Endometrium (tissue), 2 donors: ENCODE results near the gene TUBGCP6.

Experiments
- FAIRE-seq: peaks from 2 replicates; lab custom pipeline; 2012; peaks lifted over from hg19 to GRCh38; lab: Jason Lieb, UNC
- donor health status: control.
- donor health status: control.

TUBGCP6 gene

DNA sequence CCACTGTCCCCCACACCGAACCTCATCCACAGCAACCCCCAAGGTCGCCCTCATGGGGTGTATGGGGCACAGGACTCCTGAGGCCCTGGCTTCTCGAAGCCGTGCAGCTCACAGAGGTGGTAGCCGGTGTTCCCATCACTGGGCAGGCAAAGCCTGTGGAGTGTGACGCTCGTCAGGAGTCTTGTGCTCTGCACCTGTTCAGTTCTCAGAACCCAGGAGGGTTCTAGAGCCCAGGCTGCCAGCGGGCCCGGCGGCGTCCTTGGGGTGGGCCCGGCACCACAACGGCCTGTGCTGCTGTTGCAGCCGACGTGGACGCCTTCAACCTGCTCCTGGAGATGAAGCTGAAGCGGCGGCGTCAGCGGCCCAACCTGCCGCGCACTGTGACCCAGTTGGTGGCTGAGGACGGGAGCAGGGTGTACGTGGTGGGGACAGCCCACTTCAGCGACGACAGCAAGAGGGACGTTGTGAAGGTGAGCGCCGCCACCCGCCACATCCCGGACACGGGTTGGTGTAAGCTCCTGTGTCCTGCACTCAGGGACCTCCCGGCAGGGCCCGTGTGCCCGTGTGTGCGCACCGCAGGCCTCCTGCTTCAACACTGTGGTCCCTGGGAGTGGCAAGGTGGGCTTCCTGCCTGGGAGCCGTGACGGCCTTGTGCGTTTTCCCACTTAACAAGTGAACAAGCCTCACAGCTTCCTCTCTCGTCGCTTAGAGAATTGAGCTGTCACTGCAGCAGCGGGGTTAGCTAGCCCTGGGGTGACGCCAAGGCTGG lies 50.6 kb downstream of the TUBGCP6 start:
- no peak for FAIRE-seq

- FAIRE-seq: no peak
These were observed 51.2 kb downstream of the TUBGCP6 start for GRCh38 chr22:50193621-50194020.

GRCh38 chr22:50192436-50193204 lies 52.2 kb downstream of the TUBGCP6 start:
- FAIRE-seq: no peak

GRCh38 chr22:50190941-50191741 lies 53.7 kb downstream of the TUBGCP6 start:
- FAIRE-seq: no peak

DNA sequence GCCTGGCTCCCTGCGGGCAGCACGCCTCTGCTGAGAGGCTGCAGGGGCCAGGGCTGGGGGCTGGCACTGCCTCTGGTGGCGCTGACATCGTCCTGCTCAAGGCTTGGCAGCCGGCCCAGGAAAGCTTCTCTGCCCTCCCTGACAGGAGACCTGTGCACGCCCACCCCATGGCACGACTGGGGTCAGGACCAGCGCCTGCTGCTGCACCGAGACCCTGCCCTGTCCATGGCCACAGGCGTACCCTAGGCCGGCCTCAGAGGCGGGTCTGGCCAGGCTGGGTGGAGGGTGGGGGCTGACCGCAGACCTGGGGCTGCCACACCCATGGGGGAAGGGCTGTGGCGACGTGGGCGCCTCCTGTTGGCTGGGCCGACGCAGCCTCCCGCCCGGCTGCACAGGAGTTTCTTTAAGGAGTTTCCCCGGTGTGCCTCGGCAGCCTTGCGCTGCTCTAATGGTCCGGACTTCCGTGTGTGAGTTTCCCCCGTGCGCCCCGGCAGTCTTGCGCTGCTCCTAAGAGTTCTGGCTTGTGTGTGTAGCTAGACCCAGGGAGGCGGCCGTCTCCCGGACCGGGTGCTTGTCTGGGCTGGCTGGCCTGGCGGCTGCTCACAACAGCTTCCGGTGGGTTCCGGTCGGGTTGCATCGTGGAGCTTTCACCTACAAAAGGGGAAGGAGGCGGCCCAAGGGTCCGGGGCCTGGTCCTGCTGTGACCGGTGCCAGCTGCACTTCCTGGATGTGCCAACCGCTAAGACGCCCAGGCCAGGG lies 54.5 kb downstream of the TUBGCP6 start:
- no peak for FAIRE-seq

GRCh38 chr22:50189849-50190181 lies 55.0 kb downstream of the TUBGCP6 start:
- no peak for FAIRE-seq

DNA sequence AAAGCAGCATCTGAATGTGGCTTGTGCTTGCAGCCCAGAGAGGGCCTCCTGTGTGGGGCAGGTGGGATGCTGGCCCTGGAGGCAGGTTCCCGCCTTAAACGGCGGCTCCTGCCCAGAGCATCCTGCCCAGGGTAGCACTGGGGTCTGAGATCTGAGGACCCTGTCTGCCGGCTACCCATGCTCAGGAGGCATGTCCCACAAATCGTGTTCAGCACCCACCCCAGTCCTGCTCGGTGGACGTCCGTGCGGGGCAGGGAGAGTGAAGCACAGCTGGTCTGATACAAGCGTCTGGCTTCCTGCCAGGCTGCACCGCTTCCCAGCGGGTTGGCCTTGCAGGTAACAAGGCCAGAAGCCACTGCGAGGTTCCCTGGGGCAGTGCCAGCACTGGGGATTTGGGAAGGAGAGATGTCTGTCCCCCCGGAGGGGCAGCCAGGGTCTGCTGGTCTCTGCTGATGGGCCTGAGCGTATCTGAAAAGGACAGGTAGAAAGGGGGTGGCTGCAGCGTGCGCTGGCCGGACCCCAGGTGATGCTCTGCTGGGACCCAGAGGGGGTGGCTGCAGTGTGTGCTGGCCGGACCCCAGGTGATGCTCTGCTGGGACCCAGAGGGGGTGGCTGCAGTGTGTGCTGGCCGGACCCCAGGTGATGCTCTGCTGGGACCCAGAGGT lies 55.5 kb downstream of the TUBGCP6 start:
- FAIRE-seq: no peak

DNA sequence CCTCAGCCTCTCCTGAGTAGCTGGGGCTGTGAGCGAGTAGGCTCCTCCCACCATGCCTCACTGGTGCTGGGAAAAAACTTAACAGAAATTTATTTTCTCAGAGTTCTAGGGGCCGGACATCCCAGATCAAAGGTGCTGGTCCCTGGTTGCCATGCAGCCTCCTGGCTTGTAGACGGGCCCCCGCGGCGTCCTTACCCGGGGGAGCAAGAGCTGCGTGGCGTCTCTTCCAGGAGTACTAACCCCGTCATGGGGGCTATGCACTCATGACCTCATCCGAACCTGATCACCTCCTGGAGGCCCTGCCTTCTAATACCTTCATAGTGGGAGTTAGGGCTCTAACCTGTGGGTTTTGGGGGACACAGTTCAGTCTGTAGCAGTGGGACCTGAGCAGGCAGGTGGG lies 56.5 kb downstream of the TUBGCP6 start:
- FAIRE-seq: no peak

DNA sequence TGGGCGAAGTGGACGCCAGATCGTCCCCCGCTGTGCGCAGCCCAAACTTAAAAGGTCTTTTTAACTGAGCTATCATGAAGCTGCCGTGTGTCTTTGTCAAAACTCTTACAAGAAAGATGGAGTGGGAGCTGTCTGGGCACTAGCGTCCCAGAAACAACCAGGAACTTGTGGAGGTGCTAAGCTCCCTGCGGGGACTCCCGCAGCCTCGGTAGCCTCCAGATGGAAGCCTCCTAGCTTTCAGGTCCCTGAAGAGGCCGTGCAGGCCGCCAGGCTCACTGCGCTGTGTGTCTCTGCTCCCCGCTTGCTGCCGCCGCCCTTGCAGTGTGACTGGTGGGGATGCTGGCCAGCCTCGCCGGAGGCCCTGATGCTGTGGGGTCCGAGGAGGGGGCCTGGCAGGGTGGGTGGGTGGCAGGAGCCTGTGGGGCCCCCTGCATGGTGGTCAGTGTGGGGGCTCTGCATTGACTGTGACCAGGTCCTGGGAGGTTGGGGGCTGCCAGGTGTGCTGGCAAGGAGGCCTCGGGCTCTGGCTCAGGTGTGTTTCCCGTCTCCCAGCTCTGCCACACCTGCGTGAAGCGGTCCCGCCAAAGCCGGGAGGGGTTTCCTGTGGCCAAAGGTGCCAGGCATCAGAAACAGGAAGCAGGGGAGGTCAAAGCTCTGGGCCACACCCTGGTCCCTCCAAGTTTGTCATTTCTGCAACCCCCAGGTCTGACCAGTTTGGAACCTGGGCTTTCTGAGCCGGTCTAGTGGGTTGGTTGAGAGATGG lies 57.9 kb downstream of the TUBGCP6 start:
- FAIRE-seq: no peak

DNA sequence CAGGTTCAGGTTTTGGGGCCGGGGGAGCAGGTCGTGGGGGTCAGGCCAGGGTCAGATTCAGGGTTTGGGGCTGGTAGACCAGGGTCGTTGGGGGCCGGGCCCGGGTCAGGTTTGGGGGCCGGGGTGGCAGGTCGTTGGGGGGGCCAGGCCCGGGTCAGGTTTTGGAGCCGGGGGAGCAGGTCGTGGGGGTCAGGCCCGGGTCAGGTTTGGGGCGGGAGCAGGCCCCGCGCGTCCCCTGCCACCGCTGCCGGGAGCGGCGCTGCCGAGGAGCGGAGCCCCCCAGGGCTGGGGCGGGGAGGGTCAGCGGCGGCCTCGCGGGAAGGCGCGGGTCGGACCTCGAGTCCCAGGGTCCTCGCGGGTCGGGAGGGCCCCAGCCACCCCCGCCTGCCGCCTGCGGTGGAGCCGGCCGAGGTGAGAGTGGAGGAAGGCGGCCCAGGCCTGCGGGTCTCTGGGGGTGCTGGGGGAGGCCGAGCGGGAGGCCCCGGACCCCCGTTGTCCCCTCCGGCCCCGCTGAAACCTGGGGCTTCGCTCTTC lies 58.6 kb downstream of the TUBGCP6 start:
- no peak for FAIRE-seq

DNA sequence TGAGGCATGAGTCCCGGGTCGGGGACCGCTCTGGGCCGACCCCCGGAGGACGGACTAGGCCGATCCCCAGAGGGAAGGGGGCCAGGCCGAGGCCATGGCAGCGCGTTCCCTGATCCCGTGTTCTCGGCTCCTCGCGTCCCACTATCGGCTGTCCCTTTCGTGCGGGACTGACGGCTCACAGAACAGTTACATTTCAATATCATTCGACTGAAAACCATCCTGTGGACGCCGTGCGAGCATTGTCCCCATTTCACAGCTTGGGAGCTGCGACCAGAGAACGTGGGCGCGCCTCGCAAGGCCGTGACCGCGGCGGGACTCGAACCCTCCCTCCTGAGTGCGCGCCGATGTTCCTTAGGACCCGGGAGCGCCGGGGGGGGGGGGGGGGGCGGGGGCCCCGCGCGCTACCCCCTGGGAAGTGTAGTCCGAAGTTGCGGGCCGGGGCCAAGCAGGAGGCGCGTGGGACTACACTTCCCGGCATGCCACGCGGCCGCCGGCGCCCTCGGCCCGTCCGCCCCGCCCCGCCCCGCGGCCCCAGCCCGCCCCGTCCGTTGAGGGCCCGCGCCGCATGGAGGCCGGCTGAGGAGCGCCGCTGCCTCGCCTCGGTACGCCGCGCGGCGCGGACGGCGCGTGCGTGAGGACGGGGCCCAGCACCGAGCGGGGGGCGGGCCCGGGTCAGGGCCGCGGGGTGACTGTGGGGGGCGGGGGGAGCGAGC lies 59.3 kb downstream of the TUBGCP6 start, which contains the start of gene TRABD:
TRABD (plus strand) TSS at position 539 of the 713 bp plus-strand sequence. CDS start 7,148 bp downstream, outside the sequence.
- no peak for FAIRE-seq

DNA sequence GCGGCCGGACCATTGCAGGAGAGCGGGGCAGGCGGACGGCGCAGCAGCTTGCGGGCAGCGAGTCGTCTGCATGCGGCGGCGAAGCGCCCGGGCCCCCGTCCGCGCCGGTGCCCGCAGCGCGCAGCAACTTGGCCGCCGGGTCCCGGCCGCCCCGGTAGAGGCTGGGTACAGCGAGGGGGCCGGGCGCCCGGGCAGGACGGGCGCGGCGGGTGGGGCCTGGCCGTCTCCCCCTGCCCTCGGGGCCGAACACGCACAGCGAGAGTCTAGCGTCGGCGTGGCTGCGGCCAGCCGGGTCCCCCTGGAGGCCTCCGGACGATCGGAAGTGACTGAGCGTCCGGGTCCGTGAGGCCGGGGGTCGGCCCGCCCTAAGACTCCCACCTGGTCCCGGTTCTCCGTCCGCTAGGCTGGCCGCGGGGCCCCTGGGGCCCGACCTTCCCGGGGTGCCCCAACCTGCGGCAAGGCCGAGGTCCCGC lies 59.9 kb downstream of the TUBGCP6 start:
- no peak for FAIRE-seq

DNA sequence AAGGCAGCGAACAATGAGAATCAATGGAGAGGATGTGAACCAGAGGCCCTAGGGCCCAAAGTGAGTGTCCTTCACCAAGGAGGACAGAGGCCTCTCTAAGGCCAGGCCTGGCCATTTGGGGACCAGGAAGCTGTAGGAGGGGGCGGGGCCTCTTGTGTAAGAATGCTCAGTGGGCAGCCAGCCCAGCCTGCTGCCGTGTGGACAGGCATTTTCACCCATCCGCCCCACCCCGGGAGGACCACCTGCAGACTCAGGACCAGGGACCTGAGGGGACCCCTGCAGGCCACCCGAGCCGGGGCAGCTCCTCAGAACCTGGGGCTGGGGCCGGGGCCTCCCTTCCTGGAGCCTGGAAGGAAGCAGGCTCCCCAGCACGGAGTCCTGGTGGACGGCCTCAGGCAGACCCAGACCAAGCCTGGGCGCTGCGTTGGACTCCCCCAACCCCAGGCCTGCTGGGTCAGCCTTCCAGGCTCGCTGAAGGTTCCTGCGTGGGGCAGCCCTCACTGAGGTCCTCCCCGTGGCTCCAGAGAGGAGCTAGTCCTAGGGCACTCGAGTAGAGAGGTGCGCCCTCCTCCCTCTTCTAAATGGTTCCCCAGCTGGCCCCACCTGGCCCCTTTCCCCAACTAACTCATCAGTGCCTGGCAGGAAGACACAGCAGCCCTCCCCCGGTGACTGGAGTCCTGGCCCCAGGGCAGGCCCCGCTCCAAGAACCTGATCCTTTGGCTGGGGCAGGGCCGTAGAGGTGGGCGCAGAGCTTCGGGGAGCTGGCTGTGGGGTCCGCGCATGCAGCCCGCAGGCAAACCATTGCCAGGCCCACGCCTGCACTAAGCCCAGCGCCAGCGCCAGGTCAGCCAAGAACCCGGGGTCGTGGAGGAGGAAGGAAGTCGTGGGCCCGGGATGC lies 60.6 kb downstream of the TUBGCP6 start:
- no peak for FAIRE-seq

DNA sequence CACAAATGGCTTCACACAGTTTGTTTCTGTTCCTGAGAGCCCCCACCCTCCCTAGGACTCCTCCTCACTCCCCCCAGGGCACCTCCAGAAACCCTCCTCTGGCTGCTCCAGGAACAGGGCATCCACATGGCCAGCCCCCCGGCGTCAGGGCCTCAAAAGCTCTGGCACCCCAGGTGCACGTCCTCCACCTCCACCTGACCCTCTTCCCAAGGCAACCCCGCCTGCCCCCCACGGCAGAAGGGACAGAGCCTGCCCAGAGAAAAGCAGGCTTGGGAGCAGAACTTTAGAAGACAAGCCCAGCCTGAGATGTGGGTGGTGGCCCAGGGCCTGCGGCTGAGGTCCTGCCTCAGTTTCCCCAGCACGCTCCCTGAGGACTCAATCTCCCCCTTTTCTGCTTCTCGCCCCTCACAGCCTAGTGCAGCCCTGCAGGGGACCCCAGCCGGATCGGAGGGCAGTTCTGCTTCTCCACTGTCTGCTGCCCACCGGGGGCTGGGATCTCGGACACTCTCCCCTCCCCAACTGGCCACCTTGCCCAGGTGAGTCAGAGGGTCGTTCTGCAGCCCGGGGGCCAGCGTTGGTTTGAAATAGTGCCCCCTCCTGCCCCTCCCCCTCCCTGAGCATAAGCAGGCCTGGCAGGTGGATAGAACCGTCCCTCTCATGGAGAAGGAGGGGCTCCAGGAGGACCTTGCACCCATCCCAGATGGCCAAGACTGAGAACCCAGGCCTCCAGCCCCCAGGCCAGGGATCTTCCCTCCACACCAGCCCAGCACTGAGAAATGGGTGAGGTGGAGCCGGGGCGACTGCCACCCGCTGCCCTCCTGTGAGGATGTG lies 61.5 kb downstream of the TUBGCP6 start:
- FAIRE-seq: no peak

GRCh38 chr22:50182176-50183081 lies 62.4 kb downstream of the TUBGCP6 start:
- FAIRE-seq: no peak

DNA sequence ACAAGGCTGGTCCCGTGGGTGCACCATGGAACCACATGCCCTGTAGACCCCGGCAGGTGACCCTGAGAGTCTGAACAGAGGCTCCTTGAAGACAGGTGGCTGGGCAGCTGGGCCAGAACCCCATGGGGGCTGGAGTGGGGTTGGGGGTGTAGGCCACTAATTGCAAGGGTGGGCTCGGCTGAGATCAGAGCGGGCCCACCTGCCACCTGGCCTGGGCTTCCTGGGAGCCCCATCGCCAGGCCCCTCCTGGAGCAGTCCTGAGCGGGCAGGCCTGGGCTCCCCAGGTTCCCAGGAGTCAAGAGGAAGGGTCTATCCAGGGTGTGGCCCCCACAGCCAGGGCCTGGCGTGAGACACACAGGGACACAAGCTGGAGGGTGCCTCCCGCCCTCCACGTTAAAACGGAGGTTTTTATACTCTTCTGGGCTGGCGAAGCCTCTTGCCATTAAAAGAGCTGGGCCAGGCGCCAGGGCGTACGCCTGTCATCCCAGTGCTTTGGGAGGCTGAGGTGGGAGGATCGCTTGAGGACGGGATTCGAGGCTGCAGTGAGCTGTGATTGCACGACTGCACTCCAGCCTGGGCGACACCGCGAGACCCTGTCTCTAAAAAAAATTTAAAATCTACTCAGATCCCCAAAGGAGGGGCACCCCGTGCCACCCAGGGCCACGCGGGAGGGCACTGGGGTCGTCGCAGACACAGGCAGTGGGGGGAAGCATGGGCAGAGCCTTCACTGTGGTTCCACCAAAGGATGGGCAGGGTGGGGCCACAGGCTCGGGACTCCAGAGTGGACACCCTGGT lies 63.9 kb downstream of the TUBGCP6 start:
- no peak for FAIRE-seq
